Activated naive CD4-positive, alpha-beta T cell treated with anti-CD3 and anti-CD28 coated beads, Interleukin-2, amount 50 U/mL, for 24 hours (primary cell): Measurements from ENCODE around the gene SOX4.

Experiments used
- H3K27ac Mint-ChIP-seq: one replicate; pipeline ENCODE4 v1.8.0; 2021; ENCODE audit warnings: mild to moderate bottlenecking, mixed read lengths
- H3K27me3 Mint-ChIP-seq: one replicate; pipeline ENCODE4 v1.8.0; 2021; ENCODE audit warnings: mixed read lengths
- H3K36me3 Mint-ChIP-seq: one replicate; pipeline ENCODE4 v1.8.0; 2021; ENCODE audit warnings: mixed read lengths
- H3K4me1 Mint-ChIP-seq: one replicate; pipeline ENCODE4 v1.8.0; 2021; ENCODE audit warnings: mixed read lengths
- H3K4me3 Mint-ChIP-seq: one replicate; pipeline ENCODE4 v1.8.0; 2021; ENCODE audit warnings: mild to moderate bottlenecking, mixed read lengths
- H3K9me3 Mint-ChIP-seq: one replicate; pipeline ENCODE4 v1.8.0; 2021; ENCODE audit warnings: mixed read lengths

The SOX4 gene

GRCh38 chr6:21599051-21599696 is 5.6 kb downstream of the SOX4 start:
- H3K27me3 Mint-ChIP-seq, result peaks cover 44% of the 10 kb centered on the region
- no peaks in the 10 kb centered on the region for H3K36me3 Mint-ChIP-seq
- no peak overlapping the region for H3K4me3 Mint-ChIP-seq
- no peak overlapping the region for H3K27ac Mint-ChIP-seq
- H3K9me3 Mint-ChIP-seq, result no peaks in the 10 kb centered on the region
- H3K4me1 Mint-ChIP-seq, result peaks cover 19% of the 10 kb centered on the region

- Mint-ChIP-seq H3K4me1 (peaks cover 9% of the 10 kb centered on the region), H3K27me3 (peaks cover 39% of the 10 kb centered on the region), H3K9me3 (no peaks in the 10 kb centered on the region), H3K4me3 (no peak overlapping the region), H3K36me3 (no peaks in the 10 kb centered on the region), H3K27ac (no peak overlapping the region)
Observed at GRCh38 chr6:21601339-21601923, 7.9 kb downstream of the SOX4 start.

GRCh38 chr6:21601932-21602390 is 8.4 kb downstream of the SOX4 start:
- no peaks in the 10 kb centered on the region for H3K36me3 Mint-ChIP-seq
- peaks cover 35% of the 10 kb centered on the region for H3K27me3 Mint-ChIP-seq
- no peak overlapping the region for H3K27ac Mint-ChIP-seq
- H3K4me1 Mint-ChIP-seq, result peaks cover 3% of the 10 kb centered on the region
- no peaks in the 10 kb centered on the region for H3K9me3 Mint-ChIP-seq
- H3K4me3 Mint-ChIP-seq, result no peak overlapping the region

- Mint-ChIP-seq H3K36me3 (no peaks in the 10 kb centered on the region), H3K9me3 (no peaks in the 10 kb centered on the region), H3K4me3 (no peak overlapping the region), H3K4me1 (no peaks in the 10 kb centered on the region), H3K27ac (no peak overlapping the region), H3K27me3 (peaks cover 30% of the 10 kb centered on the region)
Observed at GRCh38 chr6:21603082-21603952, 9.8 kb downstream of the SOX4 start.

- H3K4me3 Mint-ChIP-seq, result no peak overlapping the region
- H3K27ac Mint-ChIP-seq, result no peak overlapping the region
- H3K9me3 Mint-ChIP-seq, result no peaks in the 10 kb centered on the region
- H3K27me3 Mint-ChIP-seq, result peaks cover 22% of the 10 kb centered on the region
- no peaks in the 10 kb centered on the region for H3K36me3 Mint-ChIP-seq
- H3K4me1 Mint-ChIP-seq, result no peaks in the 10 kb centered on the region
Observed at GRCh38 chr6:21604081-21604480, 10.5 kb downstream of the SOX4 start.

GRCh38 chr6:21605166-21605565 is 11.6 kb downstream of the SOX4 start:
- Mint-ChIP-seq H3K4me3 (no peak overlapping the region), H3K27ac (no peak overlapping the region), H3K36me3 (no peaks in the 10 kb centered on the region), H3K9me3 (no peaks in the 10 kb centered on the region), H3K4me1 (no peaks in the 10 kb centered on the region), H3K27me3 (peaks cover 15% of the 10 kb centered on the region)

GRCh38 chr6:21608601-21609000 is 15.1 kb downstream of the SOX4 start:
- no peak overlapping the region for H3K27ac Mint-ChIP-seq
- peaks cover 3% of the 10 kb centered on the region for H3K27me3 Mint-ChIP-seq
- no peaks in the 10 kb centered on the region for H3K4me1 Mint-ChIP-seq
- H3K9me3 Mint-ChIP-seq, result no peaks in the 10 kb centered on the region
- H3K4me3 Mint-ChIP-seq, result no peak overlapping the region
- no peaks in the 10 kb centered on the region for H3K36me3 Mint-ChIP-seq

- H3K27me3 Mint-ChIP-seq, result peaks cover 4% of the 10 kb centered on the region
- no peak overlapping the region for H3K27ac Mint-ChIP-seq
Observed at GRCh38 chr6:21609881-21610329, 16.4 kb downstream of the SOX4 start.

GRCh38 chr6:21610341-21610740 is 16.8 kb downstream of the SOX4 start:
- Mint-ChIP-seq H3K4me1 (no peaks in the 10 kb centered on the region), H3K36me3 (no peaks in the 10 kb centered on the region), H3K27me3 (peaks cover 3% of the 10 kb centered on the region), H3K4me3 (no peak overlapping the region), H3K27ac (no peak overlapping the region), H3K9me3 (no peaks in the 10 kb centered on the region)

More at GRCh38 chr6:21609881-21610329, 16.4 kb downstream of the SOX4 start:
- Mint-ChIP-seq H3K4me1 (no peaks in the 10 kb centered on the region), H3K4me3 (no peak overlapping the region), H3K36me3 (no peaks in the 10 kb centered on the region), H3K9me3 (no peaks in the 10 kb centered on the region)

- Mint-ChIP-seq H3K36me3 (no peaks in the 10 kb centered on the region), H3K27me3 (peaks cover 6% of the 10 kb centered on the region), H3K9me3 (no peaks in the 10 kb centered on the region), H3K27ac (no peak overlapping the region), H3K4me3 (no peak overlapping the region), H3K4me1 (no peaks in the 10 kb centered on the region)
Observed at GRCh38 chr6:21611485-21611884, 17.9 kb downstream of the SOX4 start.

GRCh38 chr6:21612067-21612745 is 18.7 kb downstream of the SOX4 start:
- Mint-ChIP-seq H3K4me3 (no peak overlapping the region), H3K9me3 (no peaks in the 10 kb centered on the region), H3K4me1 (no peaks in the 10 kb centered on the region), H3K27ac (no peak overlapping the region), H3K36me3 (no peaks in the 10 kb centered on the region), H3K27me3 (peaks cover 6% of the 10 kb centered on the region)

- Mint-ChIP-seq H3K27ac (no peak overlapping the region), H3K27me3 (peaks cover 8% of the 10 kb centered on the region), H3K36me3 (no peaks in the 10 kb centered on the region), H3K4me1 (no peaks in the 10 kb centered on the region), H3K9me3 (no peaks in the 10 kb centered on the region), H3K4me3 (no peak overlapping the region)
Observed at GRCh38 chr6:21613809-21614208, 20.3 kb downstream of the SOX4 start.

- Mint-ChIP-seq H3K4me3 (no peak overlapping the region), H3K27me3 (peaks cover 8% of the 10 kb centered on the region), H3K27ac (no peak overlapping the region)
Observed at GRCh38 chr6:21614226-21614625, 20.7 kb downstream of the SOX4 start.

GRCh38 chr6:21615504-21615903 is 22.0 kb downstream of the SOX4 start:
- H3K27ac Mint-ChIP-seq, result no peak overlapping the region
- H3K9me3 Mint-ChIP-seq, result no peaks in the 10 kb centered on the region
- no peak overlapping the region for H3K4me3 Mint-ChIP-seq
- H3K27me3 Mint-ChIP-seq, result peaks cover 8% of the 10 kb centered on the region
- no peaks in the 10 kb centered on the region for H3K4me1 Mint-ChIP-seq
- H3K36me3 Mint-ChIP-seq, result no peaks in the 10 kb centered on the region

More at GRCh38 chr6:21614226-21614625, 20.7 kb downstream of the SOX4 start:
- Mint-ChIP-seq H3K9me3 (no peaks in the 10 kb centered on the region), H3K36me3 (no peaks in the 10 kb centered on the region), H3K4me1 (no peaks in the 10 kb centered on the region)

- H3K27me3 Mint-ChIP-seq, result peaks cover 8% of the 10 kb centered on the region
- H3K36me3 Mint-ChIP-seq, result no peaks in the 10 kb centered on the region
- H3K4me1 Mint-ChIP-seq, result no peaks in the 10 kb centered on the region
- no peak overlapping the region for H3K27ac Mint-ChIP-seq
- H3K9me3 Mint-ChIP-seq, result no peaks in the 10 kb centered on the region
- no peak overlapping the region for H3K4me3 Mint-ChIP-seq
Observed at GRCh38 chr6:21616005-21616404, 22.5 kb downstream of the SOX4 start.
